ENCODE data around the gene KRT14.

DNA sequence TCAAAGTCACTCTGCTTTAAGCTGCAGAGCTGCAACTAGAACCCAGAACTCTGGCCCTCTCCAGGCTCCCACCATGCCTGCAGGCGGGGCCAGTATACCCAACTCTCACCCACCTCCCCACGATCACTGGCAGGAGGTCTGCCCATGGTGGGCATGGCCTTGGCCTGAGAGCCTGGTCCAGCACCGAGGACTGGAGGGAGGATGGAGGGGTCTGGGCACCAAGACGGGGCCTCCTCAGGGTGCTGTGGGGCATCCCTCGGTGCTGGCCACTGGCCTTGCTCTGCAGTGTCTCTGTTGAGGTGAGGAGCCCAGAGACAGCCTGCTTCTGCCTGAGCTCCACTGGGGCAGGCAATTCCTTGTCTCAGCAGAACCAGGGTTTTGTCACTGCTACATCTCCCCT is 27.4 kb upstream of the KRT14 start:
- no peak for TF ChIP-seq CTCF (conservative IDR thresholded peaks at IDR 0.05 in 1 of 2, IDR thresholded peaks at IDR 0.05 in 1 of 2; ENCODE audit: low read depth in 1 of 2, low read length in 2 of 2)
- no peak for TF ChIP-seq EZH2 (IDR thresholded peaks at IDR 0.05; ENCODE audit: low read length, missing control alignments)

Measured in fibroblast of lung (primary cell).